GM19193 (cell line): ENCODE measurements around the gene CPED1.

Source experiments
- POLR2A ChIP-seq: IDR thresholded peaks from 4 replicates; pipeline ENCODE4 v1.6.1; 2011; ENCODE audit not compliant: insufficient read depth, insufficient read length; ENCODE audit errors: extremely low read depth

The CPED1 gene

DNA sequence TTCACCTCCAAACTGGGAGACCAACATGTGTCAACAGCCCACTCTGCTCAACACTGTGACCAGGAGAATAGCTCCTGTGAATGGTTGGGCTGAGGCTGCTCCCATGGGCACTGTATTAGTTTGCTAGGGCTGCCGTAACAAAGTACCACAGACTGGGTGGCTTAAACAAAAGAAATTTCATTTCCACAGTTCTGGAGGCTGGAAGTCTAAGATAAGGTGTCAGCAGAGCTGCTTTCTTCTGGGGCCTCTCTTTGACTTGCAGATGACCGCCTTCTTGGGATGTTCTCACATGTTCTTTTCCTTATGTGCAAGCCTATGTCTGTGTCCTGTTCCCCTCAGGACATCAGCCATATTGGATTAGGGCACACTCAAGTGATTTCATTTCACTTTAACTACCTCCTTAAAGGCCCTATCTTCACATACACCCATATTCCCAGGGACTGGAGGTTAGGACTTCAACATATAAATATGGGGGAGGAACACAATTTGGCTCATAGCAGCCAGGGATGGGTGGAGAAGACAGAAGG, 90.3 kb downstream of the CPED1 start:
- TF ChIP-seq POLR2A = no peak

DNA sequence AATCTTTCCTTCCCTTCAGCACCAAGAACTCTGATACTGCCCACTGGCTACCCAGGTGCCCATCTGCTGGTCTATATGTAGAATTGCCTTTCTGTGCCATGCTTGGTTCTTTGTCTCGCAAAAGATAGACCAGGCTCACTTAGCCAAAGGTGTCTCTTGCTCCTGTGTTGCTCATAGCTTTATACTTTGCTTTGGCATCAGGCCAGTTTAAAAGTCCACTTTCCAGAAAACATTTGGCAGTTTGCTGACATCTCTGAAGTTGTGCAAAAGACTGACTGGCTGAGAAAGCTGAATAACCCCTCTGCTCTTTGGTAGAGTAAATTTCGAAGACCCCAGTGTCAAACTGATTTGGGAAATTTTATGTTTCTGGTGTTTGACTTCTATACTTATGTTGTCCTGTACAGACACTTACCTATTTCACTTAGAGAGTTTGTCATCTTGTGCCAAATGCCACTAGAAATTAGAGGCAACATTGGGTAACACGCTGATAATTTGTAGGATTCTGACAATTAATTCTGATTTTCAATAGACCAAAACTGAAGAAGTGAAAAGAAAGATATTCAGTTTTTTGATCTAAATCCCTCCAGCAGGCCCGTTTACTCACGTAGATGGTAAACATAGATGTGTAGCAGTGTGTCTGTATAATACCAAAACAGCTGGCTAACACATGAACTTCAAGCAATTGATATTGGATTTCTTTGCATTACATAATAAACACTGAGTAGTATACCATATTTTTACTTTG, 91.1 kb downstream of the CPED1 start:
- no peak for TF ChIP-seq POLR2A

GRCh38 chr7:121080257-121080912, 91.9 kb downstream of the CPED1 start:
- no peak for TF ChIP-seq POLR2A

- TF ChIP-seq POLR2A = no peak
Observed at GRCh38 chr7:121080913-121081326, 92.4 kb downstream of the CPED1 start.

- TF ChIP-seq POLR2A = no peak
Observed at GRCh38 chr7:121081327-121081936, 92.9 kb downstream of the CPED1 start.

DNA sequence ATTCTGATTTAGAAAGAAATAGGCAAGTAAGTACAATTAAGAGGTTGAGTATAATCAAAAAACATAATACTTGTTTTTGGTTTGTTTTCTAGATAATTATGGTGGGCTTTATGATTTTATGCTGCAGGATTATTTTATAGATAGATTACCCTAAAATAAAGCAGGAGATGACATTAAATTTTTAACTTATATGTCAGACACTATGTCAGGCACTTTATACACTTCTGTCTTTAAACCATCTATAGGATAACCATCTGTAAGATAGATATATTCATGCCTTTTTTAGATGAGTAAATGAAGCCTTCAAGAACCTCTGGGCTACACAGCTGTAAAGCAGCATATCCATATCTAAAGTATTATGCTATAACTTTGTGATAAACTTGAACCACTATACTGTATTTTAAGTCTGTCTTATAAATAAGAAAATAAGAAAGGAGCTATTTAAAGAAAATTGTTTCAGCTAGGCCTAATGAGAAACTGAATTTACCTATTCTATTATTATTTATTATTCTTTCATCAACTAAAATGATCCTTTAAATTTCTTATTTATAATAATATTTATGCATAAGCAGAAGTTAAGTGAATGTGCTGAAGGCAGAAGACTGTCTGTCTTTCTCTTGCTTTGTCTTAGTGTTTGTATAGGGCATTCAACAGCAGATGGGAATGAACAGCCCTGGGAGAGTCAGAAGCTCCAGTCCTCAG, 94.0 kb downstream of the CPED1 start:
- no peak for TF ChIP-seq POLR2A

GRCh38 chr7:121083138-121083789, 94.8 kb downstream of the CPED1 start:
- no peak for TF ChIP-seq POLR2A

- TF ChIP-seq POLR2A = no peak
Observed at GRCh38 chr7:121083790-121084251, 95.3 kb downstream of the CPED1 start.

DNA sequence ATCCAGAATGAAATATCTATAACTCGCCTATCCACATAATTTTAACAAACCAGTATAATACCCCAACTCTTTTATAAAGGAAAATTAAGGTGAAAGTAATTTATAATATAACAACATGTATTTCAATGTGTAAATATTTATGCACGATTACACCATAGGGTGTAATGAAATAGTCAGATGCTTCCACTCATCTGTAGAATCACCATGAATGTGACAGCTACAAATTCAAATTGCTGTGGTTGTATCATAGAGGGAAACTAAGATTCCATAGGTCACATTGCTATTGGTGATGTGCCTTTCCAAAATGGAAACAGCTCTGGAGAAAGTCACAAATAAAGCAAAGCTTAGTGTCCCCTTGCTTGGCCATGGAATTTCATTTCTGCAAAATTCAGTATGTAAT, 95.7 kb downstream of the CPED1 start:
- no peak for TF ChIP-seq POLR2A

DNA sequence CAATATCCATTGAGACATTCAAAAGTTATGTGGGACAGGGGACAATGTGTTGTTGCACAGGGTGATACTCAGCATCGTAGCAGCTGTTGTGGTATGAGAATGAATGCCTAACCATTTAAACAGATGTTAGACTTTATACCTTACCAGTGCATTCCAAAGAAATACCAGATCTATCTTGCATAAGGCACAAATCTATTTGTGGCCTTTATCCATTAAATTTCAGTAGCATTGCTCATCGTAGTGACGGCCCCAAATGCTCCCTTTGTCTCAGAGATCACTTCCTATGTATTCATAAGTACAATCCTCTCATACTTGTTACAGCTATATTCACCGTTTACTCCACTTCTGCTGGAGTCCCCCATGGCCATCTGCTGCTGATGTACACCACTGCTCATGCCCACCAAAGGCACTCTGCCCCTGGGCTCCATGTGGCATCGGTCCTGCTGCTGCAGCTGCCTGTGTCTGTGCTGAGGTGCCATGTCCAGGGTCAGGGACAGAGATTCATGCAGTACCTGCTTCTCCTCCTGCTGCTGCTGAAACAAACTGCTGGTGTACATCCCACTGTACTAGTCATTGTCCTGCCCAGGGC, 96.3 kb downstream of the CPED1 start:
- TF ChIP-seq POLR2A = no peak

GRCh38 chr7:121085922-121086321, 97.4 kb downstream of the CPED1 start:
- TF ChIP-seq POLR2A = no peak

DNA sequence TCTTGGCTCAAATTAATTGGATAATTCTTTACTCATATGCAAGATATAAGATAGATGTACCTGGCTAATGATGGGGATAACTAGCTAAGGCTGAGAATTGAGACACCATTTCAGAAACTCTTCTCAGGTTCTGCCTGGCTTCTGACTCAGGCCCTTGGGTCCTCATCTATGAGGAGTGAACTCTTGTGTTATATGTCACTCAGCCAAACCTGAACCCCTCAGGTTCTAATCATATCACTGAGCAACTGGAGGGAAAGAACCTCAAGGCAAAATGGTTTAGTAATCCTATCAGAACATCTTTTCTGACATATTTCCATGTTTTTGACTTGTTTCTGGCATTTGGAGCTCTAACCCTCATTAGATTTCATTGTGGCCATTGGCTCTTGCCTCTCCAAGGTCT, 100.4 kb downstream of the CPED1 start:
- no peak for TF ChIP-seq POLR2A

GRCh38 chr7:121094829-121095228, 106.3 kb downstream of the CPED1 start:
- no peak for TF ChIP-seq POLR2A

- TF ChIP-seq POLR2A = no peak
Observed at GRCh38 chr7:121097577-121097976, 109.1 kb downstream of the CPED1 start.
